Thymus (tissue), 11 donors: ENCODE data around the gene TIGIT. TPM values are rescaled to one million over a fixed set of nuclear protein-coding genes. Genes with fewer than 3 reads are reported as not detected.

Source experiments
- DNase-seq, 9 donors: peaks; one replicate each; pipeline ENCODE4 v3.0.0-alpha.2; 2013; ENCODE audit warnings: low spot score in 9 of 9, low read depth in 6 of 9, missing footprints in 1 of 9
- H3K27ac ChIP-seq, 2 donors: one replicate each; pipeline ENCODE4 v1.5.1; 2013; ENCODE audit warnings: control low read depth in 1 of 2, low read depth in 1 of 2, low read length in 1 of 2, mild to moderate bottlenecking in 1 of 2, moderate library complexity in 1 of 2
- H3K27me3 ChIP-seq, 2 donors: one replicate each; pipeline ENCODE4 v1.5.1; 2013; ENCODE audit warnings: low read length in 1 of 2; ENCODE audit not compliant: control insufficient read depth in 2 of 2, insufficient read depth in 1 of 2
- H3K36me3 ChIP-seq, 2 donors: one replicate each; pipeline ENCODE4 v1.5.1; 2013; ENCODE audit warnings: low read length in 1 of 2, mild to moderate bottlenecking in 1 of 2, moderate library complexity in 1 of 2; ENCODE audit not compliant: control insufficient read depth in 2 of 2, insufficient read depth in 2 of 2
- H3K4me1 ChIP-seq, 2 donors: one replicate each; pipeline ENCODE4 v1.5.1; 2013; ENCODE audit warnings: low read length in 2 of 2; ENCODE audit not compliant: control insufficient read depth in 2 of 2, insufficient read depth in 2 of 2
- H3K4me3 ChIP-seq, 2 donors: one replicate each; pipeline ENCODE4 v1.5.1; 2013; ENCODE audit warnings: low read length in 2 of 2, control low read depth in 1 of 2, mild to moderate bottlenecking in 1 of 2
- H3K9me3 ChIP-seq, 2 donors: one replicate each; pipeline ENCODE4 v1.5.1; 2013; ENCODE audit warnings: low read length in 1 of 2, mild to moderate bottlenecking in 1 of 2; ENCODE audit not compliant: control insufficient read depth in 2 of 2, insufficient read depth in 1 of 2
- WGBS: extraction: QIAGEN DNeasy Blood & Tissue Kit; methylation state at CpG from one replicate; pipeline ENCODE4 v1.1.7; 2013; 5-methylcytosine and 5-hydroxymethylcytosine counted together
- polyA plus RNA-seq: library from polyadenylated mRNA; stranded (reverse); fragments of 200-250 nt; gene quantifications from one replicate; pipeline ENCODE4 v1.2.3, GENCODE V29; 2013
- total RNA-seq: library from RNA; stranded (reverse); fragments of 120-200 nt; gene quantifications from one replicate; pipeline ENCODE4 v1.2.4, GENCODE V29; 2013
- donor health status: healthy.

Gene TIGIT
- total and polyA plus RNA-seq, 2 donors = 5.8 to 7.1 TPM

- Histone ChIP-seq H3K36me3 (no peaks in the 10 kb centered on the region), H3K4me1 (no peaks in the 10 kb centered on the region), H3K27ac (no peak overlapping the region), H3K27me3 (no peaks in the 10 kb centered on the region), H3K9me3 (no peaks in the 10 kb centered on the region), H3K4me3 (no peak overlapping the region)
- no peak for DNase-seq
- 98% methylated on average over 1 of the region's 1 CpG for WGBS
Measured at GRCh38 chr3:114284644-114285043, 9.2 kb upstream of the TIGIT start.

DNA sequence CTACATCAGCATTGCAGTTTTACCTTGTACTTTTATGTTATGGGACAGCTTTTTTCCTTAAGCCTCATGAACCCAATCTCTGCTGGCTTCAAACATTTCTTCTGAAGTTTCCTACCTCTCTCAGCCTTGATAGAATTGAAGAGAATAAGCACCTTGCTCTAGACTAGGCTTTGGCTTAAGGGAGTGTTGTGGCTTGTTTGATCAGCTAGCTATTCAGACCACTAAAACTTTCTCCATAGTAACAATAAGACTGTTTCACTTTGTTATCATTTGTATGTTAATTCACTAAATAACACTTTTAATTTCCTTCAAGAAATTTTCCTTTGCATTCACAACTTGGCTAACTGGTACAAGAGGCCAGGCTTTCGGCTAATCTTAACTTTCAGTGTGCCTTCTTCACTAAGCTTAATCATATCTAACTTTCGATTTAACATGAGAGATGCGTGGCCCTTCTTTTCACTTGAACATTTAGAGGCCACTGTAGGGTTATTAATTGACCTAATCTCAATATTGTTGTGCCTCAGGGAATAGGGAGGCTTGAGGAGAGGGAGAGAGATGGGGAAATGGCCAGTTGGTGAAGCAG lies 8.1 kb upstream of the TIGIT start:
- Histone ChIP-seq H3K27me3 (no peaks in the 10 kb centered on the region), H3K4me3 (no peak overlapping the region), H3K27ac (no peak overlapping the region), H3K36me3 (no peaks in the 10 kb centered on the region), H3K9me3 (no peaks in the 10 kb centered on the region), H3K4me1 (no peaks in the 10 kb centered on the region)
- no peak for DNase-seq
- WGBS = 96% methylated on average over 3 of the region's 3 CpGs

- DNase-seq = no peak
- H3K36me3 ChIP-seq = no peaks in the 10 kb centered on the region
- no peaks in the 10 kb centered on the region for H3K9me3 ChIP-seq
- H3K4me1 ChIP-seq = no peaks in the 10 kb centered on the region
- H3K27me3 ChIP-seq = no peaks in the 10 kb centered on the region
- no peak overlapping the region for H3K27ac ChIP-seq
- H3K4me3 ChIP-seq = no peak overlapping the region
- WGBS = 93% methylated on average over 2 of the region's 2 CpGs
Measured at GRCh38 chr3:114286266-114286665, 7.6 kb upstream of the TIGIT start.

DNA sequence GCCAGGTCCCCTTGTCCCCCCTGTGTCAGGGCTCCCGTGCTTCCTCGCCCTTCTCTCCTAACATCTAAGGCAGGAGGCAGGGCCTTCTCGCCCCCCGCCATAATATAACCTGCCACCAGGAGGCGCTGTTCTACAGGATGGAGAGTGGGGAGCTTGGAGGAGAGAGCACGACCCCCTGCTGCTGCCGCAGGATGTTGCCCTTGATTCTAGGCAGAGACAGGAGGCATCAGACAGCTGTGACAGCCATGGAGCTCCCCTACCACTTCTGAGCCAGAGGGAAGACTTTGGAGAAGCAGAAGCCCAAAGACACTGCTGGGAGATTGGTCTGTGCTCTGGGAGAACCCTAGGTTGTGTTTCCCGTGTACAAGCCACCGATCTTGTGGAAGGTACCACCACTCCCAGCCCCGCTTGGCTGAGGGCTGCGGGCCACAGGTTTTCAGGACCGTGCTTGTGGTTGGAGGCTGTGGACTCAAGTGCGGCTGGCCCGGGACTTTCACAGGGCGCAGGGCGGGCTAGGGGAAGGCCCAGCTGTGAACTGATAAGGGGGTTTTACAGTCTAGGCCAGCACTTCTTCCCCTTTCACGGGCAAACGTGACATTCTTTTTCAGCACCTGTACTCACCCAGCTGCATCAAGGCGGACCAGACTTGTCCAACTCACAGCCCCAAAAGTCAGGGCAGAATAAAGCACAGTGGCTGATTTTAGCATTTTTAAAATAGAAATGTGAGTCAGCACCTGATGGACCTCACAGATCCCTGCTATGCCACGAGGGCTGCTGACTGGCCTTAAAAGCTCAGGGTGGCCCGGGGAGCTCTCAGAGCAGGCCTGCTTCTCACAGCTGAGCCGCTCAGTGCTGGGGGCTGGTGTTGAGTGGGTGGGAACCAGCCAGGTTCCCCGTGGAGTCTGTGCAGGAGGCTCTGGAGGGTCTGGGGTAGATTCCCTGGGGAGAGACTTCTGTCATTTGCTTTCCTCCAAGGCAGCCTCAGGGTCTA lies 2.6 kb upstream of the TIGIT start:
- H3K27me3 ChIP-seq = no peaks in the 10 kb centered on the region
- H3K4me3 ChIP-seq = no peak overlapping the region
- H3K36me3 ChIP-seq = no peaks in the 10 kb centered on the region
- H3K9me3 ChIP-seq = no peaks in the 10 kb centered on the region
- DNase-seq = peak; percentile 42 to 86 (median 59)
- H3K27ac ChIP-seq = peak overlapping the region in 1 of 2 donors; percentile 21
- H3K4me1 ChIP-seq = no peaks in the 10 kb centered on the region
- 50% methylated on average over 23 of the region's 23 CpGs for WGBS

DNA sequence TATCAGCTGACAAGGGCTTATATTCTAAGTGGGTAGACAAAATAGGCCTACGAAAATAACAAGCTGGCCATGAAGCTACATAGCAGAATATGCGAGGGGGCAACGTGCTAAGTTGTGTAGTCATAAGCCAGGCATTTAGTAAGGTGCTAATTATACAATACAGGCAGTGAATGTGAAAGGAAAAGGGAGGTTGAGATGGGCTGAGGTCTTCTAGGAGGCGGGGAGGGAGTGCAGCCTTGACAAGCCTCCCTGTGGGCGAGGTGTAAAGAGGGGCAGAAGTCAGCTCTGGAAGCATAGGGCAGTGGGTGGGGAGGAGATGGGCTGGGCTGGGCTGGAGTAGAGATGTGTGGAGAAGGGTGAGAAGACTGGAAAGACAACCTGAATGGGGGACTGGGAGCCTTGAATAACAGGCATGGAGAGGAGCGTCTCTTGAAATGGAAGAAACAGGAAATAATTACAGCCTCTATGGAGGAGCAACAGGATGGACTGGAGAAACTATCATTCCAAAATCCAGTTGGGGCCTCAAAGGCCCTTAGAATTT lies 1.2 kb downstream of the TIGIT start:
- no peak for DNase-seq
- no peaks in the 10 kb centered on the region for H3K36me3 ChIP-seq
- H3K27ac ChIP-seq = no peak overlapping the region
- no peaks in the 10 kb centered on the region for H3K9me3 ChIP-seq
- H3K27me3 ChIP-seq = no peaks in the 10 kb centered on the region
- WGBS = 94% methylated on average over 6 of the region's 6 CpGs
- H3K4me3 ChIP-seq = no peak overlapping the region
- no peaks in the 10 kb centered on the region for H3K4me1 ChIP-seq

- no peaks in the 10 kb centered on the region for H3K4me1 ChIP-seq
- no peaks in the 10 kb centered on the region for H3K36me3 ChIP-seq
- 97% methylated on average over 2 of the region's 2 CpGs for WGBS
- no peak overlapping the region for H3K4me3 ChIP-seq
- H3K9me3 ChIP-seq = no peaks in the 10 kb centered on the region
- DNase-seq = no peak
- no peaks in the 10 kb centered on the region for H3K27me3 ChIP-seq
- no peak overlapping the region for H3K27ac ChIP-seq
Measured at GRCh38 chr3:114295946-114296345, 2.1 kb downstream of the TIGIT start.

DNA sequence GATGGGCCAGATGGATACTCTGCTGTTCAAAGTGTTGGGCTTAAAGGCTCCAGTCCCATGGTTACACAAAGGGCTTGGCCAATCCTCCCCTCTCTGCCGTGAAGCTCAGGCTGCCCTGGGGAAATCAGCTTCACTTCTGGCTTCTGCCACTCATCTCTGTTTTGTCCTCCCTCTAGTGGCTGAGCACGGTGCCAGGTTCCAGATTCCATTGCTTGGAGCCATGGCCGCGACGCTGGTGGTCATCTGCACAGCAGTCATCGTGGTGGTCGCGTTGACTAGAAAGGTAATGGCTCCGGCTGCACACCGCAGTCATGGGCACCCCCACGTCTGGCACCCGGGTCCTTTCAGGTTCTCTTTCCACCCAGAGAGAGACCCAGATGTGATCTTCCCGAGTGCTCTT lies 5.6 kb downstream of the TIGIT start:
- 83% methylated on average over 13 of the region's 13 CpGs for WGBS
- Histone ChIP-seq H3K36me3 (no peaks in the 10 kb centered on the region), H3K4me1 (no peaks in the 10 kb centered on the region), H3K9me3 (no peaks in the 10 kb centered on the region), H3K27me3 (no peaks in the 10 kb centered on the region), H3K27ac (no peak overlapping the region), H3K4me3 (no peak overlapping the region)
- DNase-seq = no peak

GRCh38 chr3:114299941-114300624 lies 6.3 kb downstream of the TIGIT start:
- Histone ChIP-seq H3K27ac (no peak overlapping the region), H3K4me3 (no peak overlapping the region)

More at GRCh38 chr3:114299941-114300624, 6.3 kb downstream of the TIGIT start:
- DNase-seq = no peak
- no peaks in the 10 kb centered on the region for H3K9me3 ChIP-seq
- WGBS = 96% methylated on average over 5 of the region's 5 CpGs
- no peaks in the 10 kb centered on the region for H3K36me3 ChIP-seq
- no peaks in the 10 kb centered on the region for H3K27me3 ChIP-seq
- H3K4me1 ChIP-seq = no peaks in the 10 kb centered on the region
